Embryonic facial prominence (tissue), 1 donor: ENCODE data around the gene VEGFD.

Source experiments
- DNase-seq: peaks from one replicate; pipeline ENCODE4 v3.0.0-alpha.2; 2016; ENCODE audit errors: extremely low spot score

VEGFD gene

GRCh38 chrX:15384304-15384703 lies at the start of gene VEGFD:
VEGFD (minus strand) TSS chrX:15384413; CDS start chrX:15383946, 467 bp downstream.
- no peak for DNase-seq

GRCh38 chrX:15430584-15430983 lies 46.4 kb upstream of the VEGFD start:
- DNase-seq = no peak

- DNase-seq = no peak
Measured at GRCh38 chrX:15430076-15430475, 45.9 kb upstream of the VEGFD start.

GRCh38 chrX:15425024-15425423 lies 40.8 kb upstream of the VEGFD start:
- no peak for DNase-seq

GRCh38 chrX:15418707-15419181 lies 34.5 kb upstream of the VEGFD start:
- no peak for DNase-seq

- no peak for DNase-seq
Measured at GRCh38 chrX:15418041-15418706, 34.0 kb upstream of the VEGFD start.

GRCh38 chrX:15416133-15416993 lies 32.1 kb upstream of the VEGFD start:
- no peak for DNase-seq

- no peak for DNase-seq
Measured at GRCh38 chrX:15413101-15413500, 28.9 kb upstream of the VEGFD start.

GRCh38 chrX:15410947-15411346 lies 26.7 kb upstream of the VEGFD start:
- DNase-seq = no peak

GRCh38 chrX:15410430-15410829 lies 26.2 kb upstream of the VEGFD start:
- DNase-seq = no peak

GRCh38 chrX:15405846-15406245 lies 21.6 kb upstream of the VEGFD start:
- no peak for DNase-seq

- no peak for DNase-seq
Measured at GRCh38 chrX:15404401-15405096, 20.3 kb upstream of the VEGFD start.

GRCh38 chrX:15401378-15401777 lies 17.2 kb upstream of the VEGFD start:
- DNase-seq = no peak

GRCh38 chrX:15399962-15400391 lies 15.8 kb upstream of the VEGFD start:
- DNase-seq = no peak

GRCh38 chrX:15398874-15399273 lies 14.7 kb upstream of the VEGFD start:
- no peak for DNase-seq

GRCh38 chrX:15395789-15396188 lies 11.6 kb upstream of the VEGFD start:
- no peak for DNase-seq

- no peak for DNase-seq
Measured at GRCh38 chrX:15391850-15392249, 7.6 kb upstream of the VEGFD start.

- no peak for DNase-seq
Measured at GRCh38 chrX:15382813-15383212, 1.4 kb downstream of the VEGFD start.

GRCh38 chrX:15376956-15377355 lies 7.3 kb downstream of the VEGFD start:
- DNase-seq = no peak

GRCh38 chrX:15373976-15374375 lies 10.2 kb downstream of the VEGFD start:
- no peak for DNase-seq

- no peak for DNase-seq
Measured at GRCh38 chrX:15366506-15367352, 17.5 kb downstream of the VEGFD start.
